ENCODE measurements around the gene GATAD2A. TPM values are rescaled to one million over a fixed set of nuclear protein-coding genes. Genes with fewer than 3 reads are reported as not detected.

The GATAD2A gene
- total RNA-seq, 1 donor from 2014 or later = 139 TPM

GRCh38 chr19:19402656-19403372 is 2.7 kb upstream of the GATAD2A start:
- Mint-ChIP-seq H3K27ac (no peak overlapping the region), H3K4me1 (ENCODE audit: low read depth) (peaks cover 44% of the 10 kb centered on the region), H3K27me3 (ENCODE audit: insufficient read depth) (no peaks in the 10 kb centered on the region), H3K36me3 (ENCODE audit: low read depth) (peaks cover 6% of the 10 kb centered on the region), H3K9me3 (no peaks in the 10 kb centered on the region), H3K4me3 (no peak overlapping the region)
- intact Hi-C loops (cut with micrococcal nuclease) = no loop called here
- no peak for DNase-seq (ENCODE audit: low spot score)

GRCh38 chr19:19403373-19403901 is 2.0 kb upstream of the GATAD2A start:
- DNase-seq (ENCODE audit: low spot score) = no peak
- Mint-ChIP-seq H3K27me3 (ENCODE audit: insufficient read depth) (no peaks in the 10 kb centered on the region), H3K4me3 (peak overlapping the region; percentile 66), H3K4me1 (ENCODE audit: low read depth) (peaks cover 51% of the 10 kb centered on the region), H3K36me3 (ENCODE audit: low read depth) (peaks cover 6% of the 10 kb centered on the region), H3K27ac (peak overlapping the region; percentile 1), H3K9me3 (no peaks in the 10 kb centered on the region)
- intact Hi-C loops (cut with micrococcal nuclease) = no loop called here

- Mint-ChIP-seq H3K27ac (peak overlapping the region; percentile 97), H3K9me3 (no peaks in the 10 kb centered on the region), H3K36me3 (ENCODE audit: low read depth) (peaks cover 13% of the 10 kb centered on the region), H3K27me3 (ENCODE audit: insufficient read depth) (no peaks in the 10 kb centered on the region), H3K4me3 (peak overlapping the region; percentile 99), H3K4me1 (ENCODE audit: low read depth) (peaks cover 70% of the 10 kb centered on the region)
- intact Hi-C loops (cut with micrococcal nuclease) = loop anchor here (1.0 to 5.0 kb wide), 10 partner anchors 21 to 374 kb away; partner anchors contain the start of genes ARMC6, ATP13A1, BORCS8 and MAU2
- DNase-seq (ENCODE audit: low spot score) = peak; percentile 57
Measured at GRCh38 chr19:19405971-19406877, 749 bp downstream of the GATAD2A start.

- Mint-ChIP-seq H3K9me3 (no peaks in the 10 kb centered on the region), H3K36me3 (ENCODE audit: low read depth) (peaks cover 11% of the 10 kb centered on the region), H3K27ac (peak overlapping the region; percentile 97), H3K27me3 (ENCODE audit: insufficient read depth) (no peaks in the 10 kb centered on the region), H3K4me1 (ENCODE audit: low read depth) (peaks cover 73% of the 10 kb centered on the region), H3K4me3 (peak overlapping the region; percentile 99)
- intact Hi-C loops (cut with micrococcal nuclease) = loop anchor here (1.0 to 5.0 kb wide), 3 partner anchors 41 to 375 kb away; partner anchors contain the start of genes ARMC6, MAU2, SUGP1 and SUGP2
- peak; percentile 17 for DNase-seq (ENCODE audit: low spot score)
Measured at GRCh38 chr19:19406878-19407632, 1.6 kb downstream of the GATAD2A start.

DNA sequence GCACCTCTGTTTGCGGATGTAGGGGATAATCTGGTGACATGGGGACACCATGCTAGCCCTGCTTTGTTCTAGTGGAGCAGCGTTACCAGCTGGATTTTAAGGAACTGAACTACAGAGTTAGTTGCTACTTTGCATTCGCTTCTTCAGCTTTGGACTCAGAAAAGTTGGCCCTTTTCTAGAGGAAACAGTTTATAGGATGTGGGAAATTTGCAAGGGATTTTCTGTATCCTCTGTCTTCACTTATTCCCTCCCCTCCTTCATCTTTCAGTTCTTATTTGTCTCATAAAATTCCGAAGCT is 2.1 kb downstream of the GATAD2A start:
- H3K4me3 Mint-ChIP-seq = peak overlapping the region; percentile 99
- H3K4me1 Mint-ChIP-seq (ENCODE audit: low read depth) = peaks cover 73% of the 10 kb centered on the region
- peaks cover 11% of the 10 kb centered on the region for H3K36me3 Mint-ChIP-seq (ENCODE audit: low read depth)
- H3K9me3 Mint-ChIP-seq = no peaks in the 10 kb centered on the region
- DNase-seq (ENCODE audit: low spot score) = no peak
- intact Hi-C loops (cut with micrococcal nuclease) = loop anchor here (5.0 kb wide), 2 partner anchors 85 to 375 kb away; partner anchors contain the start of genes ARMC6, MAU2, SUGP1 and SUGP2
- no peaks in the 10 kb centered on the region for H3K27me3 Mint-ChIP-seq (ENCODE audit: insufficient read depth)
- H3K27ac Mint-ChIP-seq = no peak overlapping the region

GRCh38 chr19:19409205-19409604 is 3.7 kb downstream of the GATAD2A start:
- Mint-ChIP-seq H3K27me3 (ENCODE audit: insufficient read depth) (no peaks in the 10 kb centered on the region), H3K36me3 (ENCODE audit: low read depth) (peaks cover 9% of the 10 kb centered on the region), H3K27ac (peak overlapping the region; percentile 42), H3K4me1 (ENCODE audit: low read depth) (peaks cover 65% of the 10 kb centered on the region), H3K4me3 (no peak overlapping the region), H3K9me3 (no peaks in the 10 kb centered on the region)
- DNase-seq (ENCODE audit: low spot score) = no peak
- intact Hi-C loops (cut with micrococcal nuclease) = loop anchor here (5.0 kb wide), 2 partner anchors 87 to 377 kb away; partner anchors contain the start of genes ARMC6, MAU2, SUGP1 and SUGP2

GRCh38 chr19:19409631-19410030 is 4.2 kb downstream of the GATAD2A start:
- intact Hi-C loops (cut with micrococcal nuclease) = loop anchor here (5.0 kb wide), 2 partner anchors 87 to 377 kb away; partner anchors contain the start of genes ARMC6, MAU2, SUGP1 and SUGP2
- no peak for DNase-seq (ENCODE audit: low spot score)
- Mint-ChIP-seq H3K4me1 (ENCODE audit: low read depth) (peaks cover 65% of the 10 kb centered on the region), H3K36me3 (ENCODE audit: low read depth) (peaks cover 9% of the 10 kb centered on the region), H3K27me3 (ENCODE audit: insufficient read depth) (no peaks in the 10 kb centered on the region), H3K27ac (peak overlapping the region; percentile 42), H3K4me3 (no peak overlapping the region), H3K9me3 (no peaks in the 10 kb centered on the region)

GRCh38 chr19:19410553-19411550 is 5.4 kb downstream of the GATAD2A start:
- peak overlapping the region; percentile 72 for H3K27ac Mint-ChIP-seq
- H3K36me3 Mint-ChIP-seq (ENCODE audit: low read depth) = peaks cover 11% of the 10 kb centered on the region
- no peaks in the 10 kb centered on the region for H3K9me3 Mint-ChIP-seq
- H3K4me1 Mint-ChIP-seq (ENCODE audit: low read depth) = peaks cover 60% of the 10 kb centered on the region
- no peak for DNase-seq (ENCODE audit: low spot score)
- intact Hi-C loops (cut with micrococcal nuclease) = no loop called here
- H3K4me3 Mint-ChIP-seq = peak overlapping the region; percentile 5
- no peaks in the 10 kb centered on the region for H3K27me3 Mint-ChIP-seq (ENCODE audit: insufficient read depth)

DNA sequence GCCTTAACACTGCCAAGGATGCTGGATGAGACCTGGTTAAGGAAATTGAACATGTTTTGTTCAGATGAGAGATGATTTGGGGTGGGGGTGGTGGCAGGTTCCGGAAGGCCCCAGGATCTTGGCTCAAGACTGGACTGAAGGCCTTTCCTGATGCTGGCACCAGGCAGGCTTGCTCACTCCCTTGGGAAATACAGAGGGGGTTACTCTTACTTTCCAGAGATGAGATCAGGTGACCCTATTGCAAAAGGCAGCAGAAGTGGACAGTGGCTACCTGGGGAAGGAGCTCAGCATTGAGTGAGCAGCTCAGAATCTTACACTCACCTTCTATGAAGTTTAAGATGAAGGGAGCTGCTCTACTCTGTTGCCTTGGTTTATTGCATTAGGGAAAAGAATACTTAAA is 10.8 kb downstream of the GATAD2A start:
- no peaks in the 10 kb centered on the region for H3K27me3 Mint-ChIP-seq (ENCODE audit: insufficient read depth)
- H3K36me3 Mint-ChIP-seq (ENCODE audit: low read depth) = peaks cover 9% of the 10 kb centered on the region
- H3K4me1 Mint-ChIP-seq (ENCODE audit: low read depth) = peaks cover 47% of the 10 kb centered on the region
- intact Hi-C loops (cut with micrococcal nuclease) = no loop called here
- no peak for DNase-seq (ENCODE audit: low spot score)
- H3K27ac Mint-ChIP-seq = no peak overlapping the region
- H3K9me3 Mint-ChIP-seq = no peaks in the 10 kb centered on the region
- H3K4me3 Mint-ChIP-seq = no peak overlapping the region

GRCh38 chr19:19417046-19417445 is 11.6 kb downstream of the GATAD2A start:
- peaks cover 45% of the 10 kb centered on the region for H3K4me1 Mint-ChIP-seq (ENCODE audit: low read depth)
- intact Hi-C loops (cut with micrococcal nuclease) = no loop called here

DNA sequence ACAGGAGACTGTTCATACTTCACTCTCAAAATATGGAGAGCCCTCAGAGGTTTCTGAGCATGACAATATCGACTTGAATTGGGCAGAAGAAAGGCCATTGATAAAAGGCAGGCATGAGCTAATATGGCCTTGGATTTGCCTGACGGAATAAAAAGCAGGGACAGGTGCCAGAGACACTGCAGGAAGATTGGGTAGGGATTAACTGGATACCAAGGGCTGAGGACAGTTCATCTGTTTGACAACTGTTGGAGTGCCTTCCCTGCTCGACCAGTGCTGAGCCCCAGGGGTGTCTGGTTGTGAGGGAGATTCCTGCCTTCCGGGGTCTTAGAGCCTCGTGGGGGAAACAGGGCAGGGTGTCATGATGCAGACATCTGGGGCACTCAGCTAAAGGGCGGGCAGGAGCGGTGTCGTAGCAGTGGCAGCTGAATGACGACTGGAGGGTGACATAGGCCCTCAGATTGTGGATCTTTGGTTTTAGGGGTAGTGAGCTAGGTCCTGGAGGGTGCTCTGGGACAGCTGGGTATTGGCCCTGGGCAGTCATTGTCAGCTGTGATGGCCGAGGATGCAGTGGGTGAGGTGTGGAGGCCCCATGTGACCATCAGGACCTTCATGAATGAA is 12.3 kb downstream of the GATAD2A start:
- Mint-ChIP-seq H3K27me3 (ENCODE audit: insufficient read depth) (no peaks in the 10 kb centered on the region), H3K4me1 (ENCODE audit: low read depth) (peaks cover 45% of the 10 kb centered on the region), H3K36me3 (ENCODE audit: low read depth) (peaks cover 9% of the 10 kb centered on the region), H3K4me3 (no peak overlapping the region), H3K27ac (no peak overlapping the region), H3K9me3 (no peaks in the 10 kb centered on the region)
- intact Hi-C loops (cut with micrococcal nuclease) = no loop called here
- DNase-seq (ENCODE audit: low spot score) = no peak

More at GRCh38 chr19:19417046-19417445, 11.6 kb downstream of the GATAD2A start:
- no peak overlapping the region for H3K27ac Mint-ChIP-seq
- no peaks in the 10 kb centered on the region for H3K9me3 Mint-ChIP-seq
- no peak for DNase-seq (ENCODE audit: low spot score)
- H3K27me3 Mint-ChIP-seq (ENCODE audit: insufficient read depth) = no peaks in the 10 kb centered on the region
- no peak overlapping the region for H3K4me3 Mint-ChIP-seq
- peaks cover 9% of the 10 kb centered on the region for H3K36me3 Mint-ChIP-seq (ENCODE audit: low read depth)
